SH-SY5Y (cell line): ENCODE measurements around the gene HOXA7.

Source experiments
- GATA2 ChIP-seq: IDR thresholded peaks from 2 replicates; pipeline ENCODE4 v1.6.1; 2011; ENCODE audit warnings: mild to moderate bottlenecking, low read depth, low read length
- GATA3 ChIP-seq: IDR thresholded peaks from 2 replicates; pipeline ENCODE4 v1.6.1; 2011; ENCODE audit warnings: low read depth, mild to moderate bottlenecking, low read length, moderate library complexity

GRCh38 chr7:27201580-27202017, 45.1 kb upstream of the HOXA7 start:
- TF ChIP-seq GATA2 (no peak), GATA3 (no peak)
